NK-92 treated with Interleukin-12 subunit alpha and Interleukin-12 subunit beta, amount 100 ng/mL, for 24 hours (cell line): ENCODE measurements around the gene CXCL13.
"Not testable (repeated sequence)": the region's sequence is repeated elsewhere in the genome, so short reads cannot be mapped to it uniquely, and the experiment has no call there.

Experiments used
- DNase-seq: peaks from one replicate; lab custom pipeline; 2025; lab: John Stamatoyannopoulos, UW

Gene CXCL13

DNA sequence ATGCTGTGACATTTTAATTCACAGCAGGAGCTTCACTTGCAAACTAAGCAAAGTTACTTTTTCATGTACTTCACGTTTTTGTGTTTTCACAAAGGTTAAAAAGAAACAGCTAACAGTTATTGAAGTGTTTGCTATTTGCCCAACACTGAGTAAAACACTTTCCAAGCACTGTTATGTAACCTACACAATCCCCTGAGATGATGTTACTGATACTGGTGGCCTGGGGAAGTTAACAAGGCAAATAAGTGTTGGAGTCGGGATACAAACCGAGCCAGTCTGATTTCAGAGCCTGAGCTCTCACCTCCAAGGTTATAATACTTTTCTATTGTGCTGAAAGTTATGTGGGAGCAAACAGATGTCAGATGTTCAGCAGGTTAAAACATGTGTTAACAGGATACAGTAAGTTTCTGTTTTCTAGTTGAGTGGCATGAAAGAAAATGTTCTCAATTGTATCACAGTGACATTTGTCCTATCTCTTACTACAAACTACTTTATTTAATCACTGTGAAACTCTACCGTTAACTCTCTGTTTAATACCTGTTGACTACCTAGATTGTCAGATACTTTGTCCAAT is 3.9 kb upstream of the CXCL13 start:
- no peak for DNase-seq

DNA sequence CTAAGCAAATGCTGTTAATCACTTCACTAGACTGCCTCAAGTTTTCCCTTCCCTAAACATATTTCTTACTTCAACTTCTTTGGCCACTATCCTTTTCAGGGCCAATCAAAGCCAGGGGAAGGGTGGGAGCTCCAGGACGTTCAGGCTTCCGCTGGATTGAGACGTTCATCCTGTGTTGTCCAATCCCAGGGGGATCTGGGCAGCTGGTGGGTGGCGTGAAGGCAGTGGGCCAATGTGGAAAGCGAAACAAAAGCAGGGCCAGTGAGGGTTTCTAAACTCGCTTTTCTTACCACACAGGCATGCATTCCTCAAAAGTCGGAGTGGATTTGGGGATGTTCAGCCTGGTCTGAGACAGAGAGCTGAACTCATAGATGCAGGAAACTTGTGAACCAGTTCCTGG is 7.6 kb downstream of the CXCL13 start:
- DNase-seq: no peak

- no peak for DNase-seq
These were observed 9.5 kb downstream of the CXCL13 start for GRCh38 chr4:77615153-77615552.

- no peak for DNase-seq
These were observed 11.6 kb downstream of the CXCL13 start for GRCh38 chr4:77617203-77617602.

GRCh38 chr4:77618383-77619241 is 13.0 kb downstream of the CXCL13 start:
- DNase-seq: peak; percentile 5

DNA sequence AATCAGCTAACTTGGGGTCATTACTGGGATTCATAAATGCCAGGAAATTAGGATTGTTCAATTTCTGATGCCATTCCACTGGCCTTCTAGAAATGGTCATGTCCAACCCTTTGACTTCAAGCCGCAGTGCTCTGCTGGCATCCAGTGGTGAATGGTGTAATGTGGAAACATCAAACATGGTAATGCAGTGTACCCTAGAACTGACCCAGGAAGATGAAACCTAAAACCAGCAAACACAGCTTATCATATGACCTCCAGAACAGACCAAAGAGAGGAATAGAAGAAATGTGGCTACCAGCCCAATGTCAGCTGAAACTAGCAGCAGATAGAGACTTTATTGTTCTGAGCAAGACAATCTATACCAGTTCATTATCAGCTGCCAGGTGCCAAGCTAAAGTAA is 13.8 kb downstream of the CXCL13 start:
- DNase-seq: no peak

GRCh38 chr4:77621254-77621653 is 15.6 kb downstream of the CXCL13 start:
- no peak for DNase-seq

GRCh38 chr4:77623091-77623490 is 17.5 kb downstream of the CXCL13 start:
- no peak for DNase-seq

- DNase-seq: no peak
These were observed 18.6 kb downstream of the CXCL13 start for GRCh38 chr4:77624213-77624612.

GRCh38 chr4:77625485-77625884 is 19.9 kb downstream of the CXCL13 start:
- no peak for DNase-seq

GRCh38 chr4:77629885-77630284 is 24.3 kb downstream of the CXCL13 start:
- no peak for DNase-seq

- DNase-seq: no peak
These were observed 25.7 kb downstream of the CXCL13 start for GRCh38 chr4:77631276-77631675.

DNA sequence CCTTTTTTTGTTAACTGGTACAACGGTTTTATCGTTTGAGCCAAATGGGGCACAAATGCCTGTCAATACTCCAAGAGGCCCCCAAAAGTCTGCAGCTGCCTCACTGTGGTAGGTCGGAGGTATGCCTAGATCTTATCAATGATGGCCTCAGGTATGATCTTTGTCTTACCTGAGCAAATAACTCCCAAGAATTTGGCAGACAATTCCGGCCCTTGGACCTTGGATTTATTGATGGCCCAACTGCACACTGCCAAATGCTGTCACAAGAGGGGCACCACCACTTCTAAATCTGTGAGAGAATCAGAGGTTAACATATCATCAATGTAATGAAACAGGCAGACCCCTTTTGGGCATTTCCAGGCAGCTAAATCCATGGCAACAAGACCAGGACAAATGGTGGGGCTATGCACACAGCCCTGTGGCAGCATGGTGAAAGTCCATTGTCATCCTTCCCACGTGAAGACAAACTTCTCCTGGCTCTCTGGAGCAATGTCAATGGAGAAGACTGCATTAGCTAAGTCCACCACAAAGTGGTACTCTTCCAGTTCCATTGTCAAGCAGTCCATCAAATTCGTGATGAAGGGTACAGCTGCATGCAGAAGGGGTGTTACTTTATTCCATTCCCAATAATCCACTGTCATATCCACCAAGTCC is 28.6 kb downstream of the CXCL13 start:
- DNase-seq: no peak

GRCh38 chr4:77635246-77635645 is 29.6 kb downstream of the CXCL13 start:
- DNase-seq: no peak

GRCh38 chr4:77635876-77636275 is 30.3 kb downstream of the CXCL13 start:
- DNase-seq: no peak

DNA sequence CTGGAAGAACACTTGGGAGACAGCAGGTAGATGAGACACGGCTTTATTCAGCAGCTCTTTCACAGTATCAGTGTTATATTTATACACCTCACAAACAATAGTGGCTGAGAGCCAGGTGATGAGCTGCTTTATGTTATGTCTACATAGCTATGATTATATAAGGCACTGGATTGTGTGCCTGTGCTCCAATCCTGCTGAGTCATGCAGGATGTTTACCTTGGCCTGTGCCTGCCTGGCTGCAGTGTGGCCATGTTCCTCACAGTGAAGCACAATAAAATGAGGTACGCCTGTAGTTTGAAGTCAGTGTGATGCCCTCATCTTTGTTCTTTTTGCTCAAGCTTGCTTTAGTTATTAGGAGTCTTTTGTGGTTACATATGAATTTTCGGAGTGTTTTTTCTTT is 31.3 kb downstream of the CXCL13 start:
- DNase-seq: no peak

GRCh38 chr4:77644069-77644468 is 38.4 kb downstream of the CXCL13 start:
- DNase-seq: not testable (repeated sequence)

DNA sequence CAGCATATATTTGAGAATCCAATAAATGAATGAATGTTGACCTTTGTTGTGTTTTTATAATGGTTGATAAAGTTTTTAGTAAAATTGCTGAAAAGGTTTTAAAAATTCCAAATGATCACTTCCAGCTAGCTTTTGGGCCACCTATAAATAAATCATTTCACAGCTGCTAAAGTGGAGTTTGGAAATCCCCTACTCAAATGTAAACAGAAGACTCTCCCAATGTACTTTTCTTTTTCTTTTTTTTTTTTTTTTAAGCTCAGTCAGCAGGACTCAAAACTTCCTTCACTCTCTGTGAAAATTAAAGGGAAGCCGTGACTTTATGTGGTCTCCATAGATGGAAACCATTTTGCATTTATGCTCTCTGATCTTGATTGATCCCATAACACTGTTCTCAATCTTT is 45.2 kb downstream of the CXCL13 start:
- no peak for DNase-seq

GRCh38 chr4:77651820-77652219 is 46.2 kb downstream of the CXCL13 start:
- no peak for DNase-seq

- DNase-seq: no peak
These were observed 46.7 kb downstream of the CXCL13 start for GRCh38 chr4:77652237-77652897.

DNA sequence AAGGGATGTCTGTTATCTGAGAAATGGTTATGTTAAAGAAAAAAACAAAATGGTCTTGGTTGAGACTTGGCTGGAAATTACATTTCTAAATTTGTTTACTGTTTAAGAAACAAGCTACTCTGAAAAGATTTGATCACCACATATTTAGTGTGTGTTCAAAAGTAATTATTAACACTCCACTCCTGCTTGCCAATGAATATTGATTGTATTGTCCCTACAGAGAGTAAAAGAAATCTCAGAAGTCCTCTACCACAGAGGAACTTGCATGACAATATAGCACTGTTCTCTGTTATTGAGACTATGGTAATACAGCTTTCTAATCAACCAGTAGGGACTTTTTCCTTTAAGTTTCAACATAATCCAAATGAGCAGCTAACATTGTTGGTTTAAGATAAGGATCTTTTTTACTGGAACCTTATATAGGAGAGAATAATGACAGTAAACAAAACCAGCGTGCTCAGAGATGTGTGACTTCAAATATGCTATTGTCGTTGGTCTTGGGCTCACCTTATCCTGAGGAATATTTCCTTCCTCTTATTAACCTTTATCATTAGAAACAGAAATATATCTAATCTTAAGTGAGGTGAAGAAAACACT is 47.6 kb downstream of the CXCL13 start:
- DNase-seq: no peak

DNA sequence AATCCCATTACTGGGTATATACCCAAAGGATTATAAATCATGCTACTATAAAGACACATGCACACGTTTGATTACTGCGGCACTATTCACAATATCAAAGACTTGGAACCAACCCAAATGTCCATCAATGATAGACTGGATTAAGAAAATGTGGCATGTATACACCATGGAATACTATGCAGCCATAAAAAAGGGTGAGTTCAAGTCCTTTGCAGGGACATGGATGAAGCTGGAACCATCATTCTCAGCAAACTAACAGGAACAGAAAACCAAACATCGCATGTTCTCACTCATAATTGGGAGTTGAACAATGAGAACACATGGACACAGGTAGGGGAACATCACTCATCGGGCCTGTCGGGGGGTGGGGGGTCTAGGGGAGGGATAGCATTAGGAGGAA is 54.7 kb downstream of the CXCL13 start:
- DNase-seq: not testable (repeated sequence)
